IPS-18a (cell line): ENCODE results near the gene TBC1D32.
"Not testable (repeated sequence)": the region's sequence is repeated elsewhere in the genome, so short reads cannot be mapped to it uniquely, and the experiment has no call there.

Experiments used
- H3K27ac ChIP-seq: one replicate; pipeline ENCODE4 v1.5.1; 2013; ENCODE audit warnings: low read length
- H3K27me3 ChIP-seq: one replicate; pipeline ENCODE4 v1.6.1; 2013; ENCODE audit warnings: mild to moderate bottlenecking, low read length; ENCODE audit not compliant: control insufficient read depth, insufficient read depth
- H3K36me3 ChIP-seq: one replicate; pipeline ENCODE4 v1.6.1; 2013; ENCODE audit warnings: low read depth, low read length; ENCODE audit not compliant: control insufficient read depth
- H3K4me1 ChIP-seq: one replicate; pipeline ENCODE4 v1.6.1; 2013; ENCODE audit warnings: low read depth, low read length; ENCODE audit not compliant: control insufficient read depth
- H3K4me3 ChIP-seq: one replicate; pipeline ENCODE4 v1.5.1; 2013; ENCODE audit warnings: low read length
- H3K9ac ChIP-seq: one replicate; pipeline ENCODE4 v1.6.1; 2013; ENCODE audit warnings: mild to moderate bottlenecking, low read length, moderate library complexity
- H3K9me3 ChIP-seq: one replicate; pipeline ENCODE4 v1.6.1; 2013; ENCODE audit warnings: low read depth, low read length; ENCODE audit not compliant: control insufficient read depth

Gene TBC1D32

GRCh38 chr6:121093928-121094327 lies 240.4 kb downstream of the TBC1D32 start:
- no peaks in the 10 kb centered on the region for H3K9me3 ChIP-seq
- H3K9ac ChIP-seq: no peak overlapping the region
- no peak overlapping the region for H3K4me3 ChIP-seq

GRCh38 chr6:121090492-121090891 lies 243.8 kb downstream of the TBC1D32 start:
- H3K9me3 ChIP-seq: no peaks in the 10 kb centered on the region
- no peak overlapping the region for H3K27ac ChIP-seq
- no peak overlapping the region for H3K9ac ChIP-seq
- no peak overlapping the region for H3K4me3 ChIP-seq
- H3K27me3 ChIP-seq: no peaks in the 10 kb centered on the region
- peaks cover 3% of the 10 kb centered on the region for H3K4me1 ChIP-seq
- H3K36me3 ChIP-seq: no peaks in the 10 kb centered on the region

More at GRCh38 chr6:121093928-121094327, 240.4 kb downstream of the TBC1D32 start:
- H3K4me1 ChIP-seq: peaks cover 3% of the 10 kb centered on the region
- H3K27me3 ChIP-seq: no peaks in the 10 kb centered on the region
- no peak overlapping the region for H3K27ac ChIP-seq
- no peaks in the 10 kb centered on the region for H3K36me3 ChIP-seq

- Histone ChIP-seq H3K27me3 (no peaks in the 10 kb centered on the region), H3K27ac (no peak overlapping the region), H3K9ac (no peak overlapping the region)
These were observed 247.4 kb downstream of the TBC1D32 start for GRCh38 chr6:121086876-121087275.

GRCh38 chr6:121076119-121076518 lies 258.2 kb downstream of the TBC1D32 start:
- H3K27me3 ChIP-seq: no peaks in the 10 kb centered on the region
- no peaks in the 10 kb centered on the region for H3K4me1 ChIP-seq

More at GRCh38 chr6:121086876-121087275, 247.4 kb downstream of the TBC1D32 start:
- no peaks in the 10 kb centered on the region for H3K9me3 ChIP-seq
- H3K4me3 ChIP-seq: no peak overlapping the region
- H3K36me3 ChIP-seq: no peaks in the 10 kb centered on the region
- H3K4me1 ChIP-seq: peaks cover 3% of the 10 kb centered on the region

GRCh38 chr6:121068749-121069148 lies 265.5 kb downstream of the TBC1D32 start:
- H3K9me3 ChIP-seq, H3K36me3 ChIP-seq, H3K4me1 ChIP-seq, H3K9ac ChIP-seq, H3K27me3 ChIP-seq, H3K4me3 ChIP-seq, H3K27ac ChIP-seq: not testable (repeated sequence)

More at GRCh38 chr6:121076119-121076518, 258.2 kb downstream of the TBC1D32 start:
- no peak overlapping the region for H3K4me3 ChIP-seq
- no peaks in the 10 kb centered on the region for H3K9me3 ChIP-seq
- no peak overlapping the region for H3K27ac ChIP-seq
- H3K9ac ChIP-seq: no peak overlapping the region
- H3K36me3 ChIP-seq: no peaks in the 10 kb centered on the region

GRCh38 chr6:121067381-121067780 lies 266.9 kb downstream of the TBC1D32 start:
- Histone ChIP-seq H3K27ac (no peak overlapping the region), H3K9me3 (peaks cover 7% of the 10 kb centered on the region)

GRCh38 chr6:121064345-121064744 lies 269.9 kb downstream of the TBC1D32 start:
- Histone ChIP-seq H3K4me1 (no peaks in the 10 kb centered on the region), H3K4me3 (no peak overlapping the region), H3K27ac (no peak overlapping the region), H3K36me3 (no peaks in the 10 kb centered on the region), H3K27me3 (no peaks in the 10 kb centered on the region), H3K9ac (no peak overlapping the region), H3K9me3 (peaks cover 7% of the 10 kb centered on the region)

More at GRCh38 chr6:121067381-121067780, 266.9 kb downstream of the TBC1D32 start:
- H3K9ac ChIP-seq: no peak overlapping the region
- no peaks in the 10 kb centered on the region for H3K36me3 ChIP-seq
- H3K4me1 ChIP-seq: no peaks in the 10 kb centered on the region
- no peaks in the 10 kb centered on the region for H3K27me3 ChIP-seq
- H3K4me3 ChIP-seq: no peak overlapping the region

GRCh38 chr6:121055572-121056163 lies 278.6 kb downstream of the TBC1D32 start:
- Histone ChIP-seq H3K4me3 (no peak overlapping the region), H3K9ac (no peak overlapping the region), H3K9me3 (no peaks in the 10 kb centered on the region), H3K27me3 (no peaks in the 10 kb centered on the region), H3K36me3 (no peaks in the 10 kb centered on the region), H3K4me1 (no peaks in the 10 kb centered on the region), H3K27ac (no peak overlapping the region)

GRCh38 chr6:121048593-121048992 lies 285.7 kb downstream of the TBC1D32 start:
- H3K27me3 ChIP-seq, H3K36me3 ChIP-seq, H3K9ac ChIP-seq, H3K4me3 ChIP-seq, H3K9me3 ChIP-seq, H3K27ac ChIP-seq, H3K4me1 ChIP-seq: not testable (repeated sequence)

GRCh38 chr6:121044905-121045304 lies 289.4 kb downstream of the TBC1D32 start:
- H3K27ac ChIP-seq, H3K9me3 ChIP-seq, H3K9ac ChIP-seq, H3K4me1 ChIP-seq, H3K27me3 ChIP-seq, H3K4me3 ChIP-seq, H3K36me3 ChIP-seq: not testable (repeated sequence)

GRCh38 chr6:121043706-121044105 lies 290.6 kb downstream of the TBC1D32 start:
- H3K27me3 ChIP-seq, H3K4me1 ChIP-seq, H3K27ac ChIP-seq, H3K36me3 ChIP-seq, H3K4me3 ChIP-seq, H3K9me3 ChIP-seq, H3K9ac ChIP-seq: not testable (repeated sequence)

GRCh38 chr6:121043211-121043610 lies 291.1 kb downstream of the TBC1D32 start:
- H3K9ac ChIP-seq, H3K9me3 ChIP-seq, H3K27me3 ChIP-seq, H3K27ac ChIP-seq, H3K4me3 ChIP-seq, H3K36me3 ChIP-seq, H3K4me1 ChIP-seq: not testable (repeated sequence)
